ENCODE measurements around the gene TSGA10.
A peak's percentile ranks its signal among the peaks of the same experiment; 100 is the strongest.
"Not testable (repeated sequence)": the region's sequence is repeated elsewhere in the genome, so short reads cannot be mapped to it uniquely, and the experiment has no call there.

TSGA10 gene

GRCh38 chr2:99152199-99152895 is 2.4 kb downstream of the TSGA10 start:
- DNase-seq, result no peak

GRCh38 chr2:99150706-99151105 is 4.0 kb downstream of the TSGA10 start:
- no peak for DNase-seq

GRCh38 chr2:99141110-99142108 is 13.3 kb downstream of the TSGA10 start, which contains the start of gene C2orf15:
Gene C2orf15 (plus strand): TSS chr2:99141707. CDS start chr2:99150559, 8,852 bp downstream.
- DNase-seq, result peak; percentile 99

GRCh38 chr2:99140860-99141109 is 14.0 kb downstream of the TSGA10 start:
- DNase-seq, result no peak

- DNase-seq, result no peak
Observed at GRCh38 chr2:99140056-99140859, 14.5 kb downstream of the TSGA10 start.

GRCh38 chr2:99139003-99139402 is 15.7 kb downstream of the TSGA10 start:
- no peak for DNase-seq

- DNase-seq, result not testable (repeated sequence)
Observed at GRCh38 chr2:99135044-99135556, 19.6 kb downstream of the TSGA10 start.

GRCh38 chr2:99127981-99128380 is 26.8 kb downstream of the TSGA10 start:
- no peak for DNase-seq

- no peak for DNase-seq
Observed at GRCh38 chr2:99112617-99113016, 42.1 kb downstream of the TSGA10 start.

- DNase-seq, result no peak
Observed at GRCh38 chr2:99111945-99112344, 42.8 kb downstream of the TSGA10 start.

GRCh38 chr2:99111236-99111635 is 43.5 kb downstream of the TSGA10 start:
- DNase-seq, result no peak

- no peak for DNase-seq
Observed at GRCh38 chr2:99106913-99107312, 47.8 kb downstream of the TSGA10 start.

- no peak for DNase-seq
Observed at GRCh38 chr2:99104006-99104405, 50.7 kb downstream of the TSGA10 start.

- DNase-seq, result no peak
Observed at GRCh38 chr2:99101697-99102096, 53.0 kb downstream of the TSGA10 start.

- DNase-seq, result no peak
Observed at GRCh38 chr2:99096728-99097127, 58.0 kb downstream of the TSGA10 start.

- no peak for DNase-seq
Observed at GRCh38 chr2:99088017-99088416, 66.7 kb downstream of the TSGA10 start.

GRCh38 chr2:99086385-99086784 is 68.4 kb downstream of the TSGA10 start:
- no peak for DNase-seq

GRCh38 chr2:99085421-99085820 is 69.3 kb downstream of the TSGA10 start:
- DNase-seq, result peak; percentile 8

- DNase-seq, result peak; percentile 5
Observed at GRCh38 chr2:99084256-99084655, 70.5 kb downstream of the TSGA10 start.

GRCh38 chr2:99081891-99082290 is 72.9 kb downstream of the TSGA10 start:
- DNase-seq, result no peak

GRCh38 chr2:99079226-99079625 is 75.5 kb downstream of the TSGA10 start:
- DNase-seq, result no peak

- no peak for DNase-seq
Observed at GRCh38 chr2:99072551-99072950, 82.2 kb downstream of the TSGA10 start.
